ENCODE data around the gene PERCC1. TPM values are rescaled to one million over a fixed set of nuclear protein-coding genes. Genes with fewer than 3 reads are reported as not detected.

PERCC1 gene
- total and polyA plus RNA-seq, 7 donors: 0.08 TPM; not detected in 6

- no peak overlapping the region for H3K27ac ChIP-seq
- DNase-seq: no peak
- no peaks in the 10 kb centered on the region for H3K9me3 ChIP-seq
- no peak for ATAC-seq
- 90 to 92% (median 90%) methylated on average over 16 of the region's 16 CpGs for WGBS, 3 donors
- no peak for TF ChIP-seq CTCF (IDR thresholded peaks at IDR 0.05)
- intact Hi-C loops (cut with DNase I): no loop called here
- H3K4me1 ChIP-seq: no peaks in the 10 kb centered on the region
- H3K4me3 ChIP-seq: no peak overlapping the region
- H3K27me3 ChIP-seq (ENCODE audit: insufficient read depth in 3 of 3, low read length in 2 of 3): no peaks in the 10 kb centered on the region
- H3K36me3 ChIP-seq (ENCODE audit: insufficient read depth in 1 of 2, low read depth in 1 of 2): peaks cover 7 to 89% of the 10 kb centered on the region in 2 donors
These were observed 26.1 kb downstream of the PERCC1 start for GRCh38 chr16:1456951-1457350.

GRCh38 chr16:1457489-1458245 is 26.8 kb downstream of the PERCC1 start:
- ATAC-seq (peak in 1 of 4 donors; percentile 12), DNase-seq (no peak)
- peaks cover 5 to 82% of the 10 kb centered on the region in 2 donors for H3K36me3 ChIP-seq (ENCODE audit: insufficient read depth in 1 of 2, low read depth in 1 of 2)
- no peaks in the 10 kb centered on the region for H3K9me3 ChIP-seq
- no peaks in the 10 kb centered on the region for H3K27me3 ChIP-seq (ENCODE audit: insufficient read depth in 3 of 3, low read length in 2 of 3)
- no peak overlapping the region for H3K27ac ChIP-seq
- no peaks in the 10 kb centered on the region for H3K4me1 ChIP-seq
- intact Hi-C loops (cut with DNase I): no loop called here
- no peak overlapping the region for H3K4me3 ChIP-seq
- TF ChIP-seq CTCF (IDR thresholded peaks at IDR 0.05): no peak
- 85 to 93% (median 90%) methylated on average over 35 to 42 of the region's 42 CpGs for WGBS, 3 donors

- no peak overlapping the region for H3K4me3 ChIP-seq
- 90 to 94% (median 92%) methylated on average over 26 of the region's 26 CpGs for WGBS, 3 donors
- no peaks in the 10 kb centered on the region for H3K27me3 ChIP-seq (ENCODE audit: insufficient read depth in 3 of 3, low read length in 2 of 3)
- no peak for TF ChIP-seq CTCF (IDR thresholded peaks at IDR 0.05)
- intact Hi-C loops (cut with DNase I): no loop called here
- H3K9me3 ChIP-seq: no peaks in the 10 kb centered on the region
- DNase-seq: no peak
- H3K27ac ChIP-seq: no peak overlapping the region
- no peaks in the 10 kb centered on the region for H3K4me1 ChIP-seq
- H3K36me3 ChIP-seq (ENCODE audit: insufficient read depth in 1 of 2, low read depth in 1 of 2): peaks cover 5 to 76% of the 10 kb centered on the region in 2 donors
- no peak for ATAC-seq
These were observed 27.6 kb downstream of the PERCC1 start for GRCh38 chr16:1458336-1458976.

GRCh38 chr16:1458977-1459341 is 28.1 kb downstream of the PERCC1 start:
- H3K36me3 ChIP-seq (ENCODE audit: insufficient read depth in 1 of 2, low read depth in 1 of 2): peaks cover 5 to 72% of the 10 kb centered on the region in 2 donors
- H3K4me3 ChIP-seq: no peak overlapping the region
- H3K4me1 ChIP-seq: no peaks in the 10 kb centered on the region
- 79 to 84% (median 81%) methylated on average over 14 of the region's 14 CpGs for WGBS, 3 donors
- H3K9me3 ChIP-seq: no peaks in the 10 kb centered on the region
- H3K27me3 ChIP-seq (ENCODE audit: insufficient read depth in 3 of 3, low read length in 2 of 3): no peaks in the 10 kb centered on the region
- no peak for ATAC-seq
- TF ChIP-seq CTCF (IDR thresholded peaks at IDR 0.05): no peak
- H3K27ac ChIP-seq: no peak overlapping the region
- DNase-seq: no peak
- intact Hi-C loops (cut with DNase I): no loop called here

Measured in psoas muscle (tissue), 8 donors.